Epidermal melanocyte (primary cell): ENCODE results near the gene IGF1R.
A peak's percentile ranks its signal among the peaks of the same experiment; 100 is the strongest.

ENCODE experiments used
- DNase-seq: peaks from one replicate; pipeline ENCODE4 v3.0.0; 2011; ENCODE audit warnings: low spot score; ENCODE audit not compliant: insufficient read length

Gene IGF1R

DNA sequence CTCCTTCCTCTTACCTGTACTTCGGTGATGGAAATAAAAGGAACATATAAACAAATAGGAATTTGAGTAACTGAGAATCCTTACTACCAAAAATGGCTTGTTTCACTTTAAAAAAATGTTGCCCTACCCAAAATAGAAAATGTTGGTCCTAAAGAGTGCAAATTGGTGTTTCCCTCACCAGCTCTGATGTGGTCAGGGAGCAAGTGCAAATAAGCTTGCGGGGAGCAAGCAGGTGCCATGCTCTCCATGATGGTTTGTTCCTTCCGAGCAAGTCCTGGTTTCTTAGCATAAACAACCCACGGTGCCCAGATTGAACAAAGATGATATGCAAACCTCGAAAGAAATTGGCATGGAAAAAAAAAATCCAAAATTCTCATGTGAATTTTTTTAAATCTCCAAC lies 290.5 kb downstream of the IGF1R start:
- DNase-seq, result no peak

DNA sequence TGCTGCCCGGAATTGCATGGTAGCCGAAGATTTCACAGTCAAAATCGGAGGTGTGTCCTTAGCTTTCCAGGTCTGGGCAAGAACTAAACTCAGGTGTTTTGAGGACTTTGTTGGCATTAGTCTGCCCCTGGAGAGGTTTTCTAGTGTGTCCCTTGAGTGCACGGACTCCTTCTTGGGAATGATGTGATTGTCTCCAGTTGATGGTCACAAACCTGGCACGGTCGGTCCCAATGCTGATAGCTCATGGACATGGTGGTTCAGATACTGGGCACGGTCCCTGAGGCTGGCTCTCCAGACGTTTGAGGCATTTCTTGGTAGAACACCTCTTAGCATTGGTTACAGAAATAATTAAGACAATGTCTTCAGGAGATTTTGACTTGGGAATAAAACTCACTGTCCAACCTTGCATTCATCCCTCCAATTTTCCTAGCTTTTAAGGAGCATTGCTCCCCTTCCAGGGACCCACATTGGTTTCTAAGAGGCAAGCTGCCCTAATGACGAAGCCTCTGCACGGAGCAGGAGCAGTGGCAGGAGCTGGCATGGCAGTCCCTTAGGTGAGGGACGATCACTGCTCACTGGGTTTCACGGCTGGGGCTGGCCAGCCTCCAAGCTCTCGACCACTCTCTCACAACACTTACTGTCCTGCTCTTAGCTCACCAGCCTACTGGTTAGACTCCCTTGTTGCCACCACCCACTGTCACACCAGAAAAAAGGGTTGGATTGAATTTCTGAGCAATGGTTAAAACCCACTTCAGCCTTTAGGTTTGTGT lies 291.2 kb downstream of the IGF1R start:
- DNase-seq, result no peak

DNA sequence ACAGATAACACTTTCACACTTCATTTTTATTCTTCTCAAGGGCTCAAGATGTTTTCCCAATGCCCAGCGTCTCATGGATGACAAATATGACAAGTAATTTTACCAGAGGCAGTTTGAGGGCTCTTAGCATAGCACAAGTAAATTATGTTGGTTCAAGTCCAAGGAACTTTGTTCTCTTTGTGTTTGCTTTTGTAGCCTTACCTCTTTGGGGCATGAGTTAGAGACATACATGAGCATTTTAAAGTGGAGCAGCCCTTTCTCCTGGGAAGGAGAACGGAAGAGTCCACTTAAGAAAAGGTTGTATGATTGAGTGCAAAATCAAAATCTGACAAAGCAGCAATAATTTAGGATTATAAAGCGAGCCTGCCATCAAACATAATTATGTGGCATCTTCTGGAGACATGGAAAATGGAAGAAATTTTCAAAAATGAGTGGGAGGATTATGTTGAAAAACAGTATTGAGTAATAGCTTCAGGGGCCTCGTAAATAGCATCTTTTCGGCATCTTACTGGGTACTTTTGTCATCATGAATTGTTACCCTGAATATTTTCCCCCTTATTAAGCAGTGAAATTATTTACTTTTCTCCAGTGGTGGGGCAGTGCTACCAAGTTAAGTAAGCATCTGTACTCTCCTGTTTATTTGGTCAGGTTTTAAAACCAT lies 293.4 kb downstream of the IGF1R start:
- DNase-seq, result no peak

DNA sequence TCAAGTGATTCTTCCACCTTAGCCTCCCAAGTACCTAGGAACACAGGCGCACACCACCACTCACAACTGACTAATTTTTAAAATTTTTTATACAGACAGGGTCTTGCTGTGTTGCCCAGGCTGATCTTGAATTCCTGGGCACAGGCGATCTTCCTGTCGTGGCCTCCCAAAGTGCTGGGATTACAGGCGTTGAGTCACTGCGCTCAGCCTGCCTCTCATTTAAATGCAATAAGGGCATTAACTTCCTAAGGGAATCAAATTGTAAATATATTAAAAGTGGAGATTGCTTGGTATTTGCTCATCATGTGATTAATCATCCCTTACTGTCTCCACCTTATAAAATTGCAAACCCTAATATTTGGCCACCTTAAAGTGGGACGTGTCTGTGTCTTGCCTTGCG lies 294.1 kb downstream of the IGF1R start:
- DNase-seq, result no peak

DNA sequence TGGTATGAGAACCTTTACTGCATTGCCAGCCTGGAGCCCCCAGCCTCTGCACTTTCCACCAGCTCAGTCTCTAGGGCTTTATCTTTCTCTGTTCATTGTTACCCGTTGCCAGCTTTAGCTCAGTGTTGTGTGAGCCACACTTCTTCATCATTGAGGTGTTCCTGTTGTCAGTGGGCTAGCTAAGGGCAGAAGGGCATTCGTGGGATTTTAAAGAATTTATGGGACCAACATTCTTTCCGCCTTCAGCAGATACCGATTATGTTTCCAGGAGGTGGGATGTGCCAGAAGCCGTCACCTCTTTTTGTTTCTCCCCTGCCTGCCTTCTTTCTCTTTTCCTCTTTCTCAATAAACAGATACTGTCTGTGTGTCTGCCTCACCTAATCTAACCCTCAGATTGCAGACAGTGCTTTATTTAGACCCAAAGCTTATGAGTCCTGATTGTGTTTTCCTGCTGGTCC lies 294.7 kb downstream of the IGF1R start:
- DNase-seq, result no peak

DNA sequence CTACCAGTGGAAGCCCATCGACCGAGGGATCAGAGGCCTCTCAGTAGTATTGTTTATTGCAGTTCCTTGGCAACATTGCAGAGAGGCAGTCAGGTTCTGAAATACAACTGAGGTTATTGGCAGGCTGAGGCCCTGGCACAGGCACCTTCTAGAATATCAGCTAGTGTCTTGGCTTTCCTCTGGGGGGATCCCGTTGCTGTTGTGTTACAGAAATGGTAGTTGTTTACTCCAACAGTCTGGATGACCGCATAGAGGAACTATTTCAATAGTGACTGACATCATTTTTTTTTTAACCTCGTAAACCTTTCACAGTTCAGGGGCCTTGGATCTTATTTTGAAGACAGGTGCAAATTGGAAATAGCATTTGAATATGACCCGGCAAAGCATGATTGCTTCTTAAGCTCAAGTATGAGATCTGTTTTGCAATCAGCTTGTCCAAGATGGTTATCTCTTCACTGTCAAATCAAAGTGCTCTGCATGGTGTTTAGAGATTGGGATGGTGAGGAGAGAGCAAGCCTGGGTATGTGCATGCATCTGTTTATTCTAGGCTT lies 295.3 kb downstream of the IGF1R start:
- DNase-seq, result no peak

DNA sequence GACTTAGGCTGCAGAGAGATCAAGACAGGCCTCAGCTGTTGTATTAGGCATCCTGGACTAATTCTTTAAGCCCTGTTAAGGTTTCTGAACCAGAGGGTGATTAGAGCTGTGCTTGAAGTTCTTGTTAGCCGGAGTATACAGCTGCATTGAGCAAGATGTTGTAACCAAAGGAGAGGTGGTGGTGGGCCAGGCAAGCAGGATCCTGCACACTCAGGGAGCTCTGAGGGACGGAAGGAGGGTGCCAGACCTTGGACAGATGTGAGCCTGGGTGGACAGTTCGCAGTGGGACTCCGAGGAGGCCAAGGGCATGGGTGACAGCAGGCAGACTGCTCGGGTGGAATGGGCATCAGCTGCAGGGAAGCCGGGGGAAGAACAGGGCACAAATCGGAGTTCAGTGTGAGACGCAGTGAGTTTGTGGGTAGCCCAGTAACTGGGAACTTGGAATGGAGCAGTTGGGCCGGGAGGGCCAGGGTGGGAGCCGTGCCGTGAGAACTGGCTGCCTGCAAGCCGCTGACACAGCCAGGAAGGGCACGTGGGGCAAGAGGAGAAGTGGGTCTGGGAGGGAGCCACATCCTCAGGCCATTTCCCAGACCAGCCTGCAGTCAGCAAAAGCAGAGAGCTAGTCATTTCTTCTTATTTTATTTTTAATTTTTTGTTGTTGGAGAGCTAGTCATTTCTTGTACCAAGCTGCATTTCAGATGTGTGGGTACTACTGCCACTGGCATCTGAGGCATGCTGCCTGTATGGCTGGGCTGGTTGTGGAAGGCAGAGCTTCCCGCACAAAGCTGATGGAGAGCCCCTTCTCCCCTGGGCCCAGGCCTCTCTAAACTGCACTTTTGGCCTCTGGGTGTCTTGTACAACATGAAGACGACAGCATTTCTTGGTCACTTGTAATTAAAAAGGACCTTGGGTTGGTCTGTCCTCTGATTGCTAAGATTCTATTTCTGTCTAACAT lies 298.2 kb downstream of the IGF1R start:
- DNase-seq, result peak; percentile 61

DNA sequence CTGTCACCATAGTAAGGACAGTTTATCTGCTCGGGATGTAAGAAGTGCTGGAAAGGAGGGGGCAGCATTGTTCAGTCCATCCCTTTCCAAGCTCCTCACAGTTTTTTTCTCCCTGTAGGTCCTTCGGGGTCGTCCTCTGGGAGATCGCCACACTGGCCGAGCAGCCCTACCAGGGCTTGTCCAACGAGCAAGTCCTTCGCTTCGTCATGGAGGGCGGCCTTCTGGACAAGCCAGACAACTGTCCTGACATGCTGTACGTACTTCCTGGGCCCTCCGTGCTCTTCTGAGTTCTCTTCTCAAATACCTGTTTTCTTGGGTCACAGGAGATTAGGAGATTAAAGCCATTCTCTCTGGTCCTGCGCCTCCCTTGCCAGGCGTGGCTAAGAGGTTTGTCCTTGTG lies 300.1 kb downstream of the IGF1R start:
- no peak for DNase-seq

DNA sequence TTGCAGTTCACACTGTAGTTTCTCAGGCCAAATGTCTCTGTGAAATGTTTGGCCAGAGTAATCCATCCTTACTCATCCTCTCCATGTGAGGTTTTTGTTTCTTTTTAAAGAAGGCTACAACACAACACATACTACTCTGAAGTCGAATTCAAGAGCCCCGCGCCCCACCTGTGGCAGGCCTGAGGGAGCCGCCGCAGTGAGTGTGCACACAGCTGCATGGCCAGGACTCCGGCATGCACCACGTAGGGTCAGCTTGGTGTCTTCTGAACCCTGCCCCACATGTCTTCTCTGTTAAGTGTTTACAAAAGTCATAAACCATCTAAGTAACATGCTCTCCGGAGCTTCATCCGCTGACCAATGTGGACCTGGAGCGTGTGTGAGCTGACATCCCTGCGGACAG lies 300.6 kb downstream of the IGF1R start:
- DNase-seq, result no peak

DNA sequence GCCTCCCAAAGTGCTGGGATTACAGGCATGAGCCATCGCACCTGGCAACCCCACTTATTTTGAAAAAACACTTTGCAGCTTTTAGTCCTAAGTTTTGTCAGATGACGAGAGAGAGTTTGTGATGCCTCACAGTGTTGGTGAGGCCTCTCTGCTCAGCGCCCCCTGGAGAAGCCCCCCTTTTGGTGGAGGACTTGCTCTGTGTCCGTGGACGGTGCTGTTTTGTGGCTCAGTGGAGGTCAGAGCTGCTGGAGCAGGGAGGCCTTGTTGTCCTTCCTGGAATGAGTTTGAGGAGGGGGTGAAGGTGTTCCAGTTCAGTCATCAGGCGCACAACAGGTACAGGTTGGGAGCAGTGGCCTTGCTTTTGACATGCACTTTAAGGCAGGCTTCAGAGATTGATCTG lies 301.3 kb downstream of the IGF1R start:
- no peak for DNase-seq

DNA sequence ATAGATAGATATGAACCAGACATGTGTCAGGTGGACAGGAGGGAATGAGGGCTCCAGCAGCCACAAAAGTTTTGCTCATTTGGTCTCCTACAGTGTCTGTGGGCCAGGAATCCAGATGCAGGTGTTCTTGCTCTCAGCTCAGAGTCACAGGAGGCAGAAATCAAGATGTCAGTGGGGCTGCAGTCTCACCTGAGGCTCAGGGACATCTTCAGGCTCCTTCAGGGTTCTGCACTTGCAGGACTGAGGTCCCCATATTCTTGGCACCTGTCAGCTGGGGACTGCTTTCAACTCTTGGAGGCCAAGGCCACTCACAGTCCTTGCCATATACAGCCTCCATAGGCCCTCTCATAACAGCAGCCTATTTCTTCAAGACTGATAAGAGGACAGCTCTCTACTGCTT lies 301.9 kb downstream of the IGF1R start:
- DNase-seq, result no peak

DNA sequence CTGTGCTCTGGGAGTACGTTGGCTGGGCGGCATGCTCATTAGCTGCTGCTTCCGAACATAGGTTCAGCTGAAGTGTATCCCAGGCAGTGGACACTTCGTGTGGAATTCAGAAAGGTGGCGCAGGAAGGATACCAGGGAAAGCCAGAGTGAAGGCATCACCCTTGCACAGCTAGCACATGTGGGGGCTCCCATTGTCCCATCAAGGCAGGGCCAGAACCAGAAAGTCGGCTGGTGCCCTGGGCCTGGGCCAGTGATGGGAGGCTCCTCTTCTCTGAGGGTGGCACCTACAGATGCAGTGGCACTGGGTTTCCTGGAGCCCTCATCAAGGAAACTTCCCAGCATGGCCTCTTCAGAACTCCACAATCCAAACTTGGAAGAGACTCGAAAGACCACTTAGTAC lies 302.7 kb downstream of the IGF1R start:
- no peak for DNase-seq

DNA sequence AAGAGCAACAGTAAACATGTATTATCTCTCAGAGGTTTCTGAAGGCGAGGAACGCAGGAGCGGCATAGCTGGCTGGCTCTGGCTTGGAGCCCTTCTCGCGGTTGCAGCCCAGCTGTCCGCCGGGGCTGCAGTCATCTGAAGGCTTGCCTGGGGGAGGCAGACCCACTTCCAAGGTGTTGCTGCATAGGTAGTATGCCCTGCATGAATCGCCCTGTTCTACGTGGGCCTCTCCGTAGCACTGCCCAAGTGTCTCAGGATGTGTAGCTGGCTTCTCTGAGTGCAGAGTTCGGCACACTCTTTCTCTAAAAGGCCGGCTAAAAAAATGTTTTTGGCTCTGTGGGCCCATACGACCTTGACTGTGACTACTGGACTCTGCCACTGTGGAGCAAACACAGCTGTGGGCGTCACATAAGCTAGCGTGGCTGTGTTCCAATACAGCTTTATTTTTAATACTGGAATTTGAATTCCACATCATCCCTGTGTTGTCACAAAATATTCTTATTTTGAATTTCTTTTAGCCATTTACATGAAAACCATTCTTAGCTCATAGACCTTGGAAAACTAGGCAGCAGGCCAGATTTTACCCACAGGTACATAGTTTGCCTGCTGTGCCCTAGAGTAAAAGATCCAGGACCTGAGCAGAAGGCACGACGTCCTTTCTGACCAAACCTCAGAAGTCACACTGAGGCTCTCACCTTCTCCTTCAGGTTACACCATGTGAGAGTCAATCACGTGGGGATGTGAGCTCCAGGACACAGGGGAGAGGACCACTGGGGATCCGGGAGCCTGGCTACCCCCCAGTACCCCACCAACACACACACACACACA lies 303.4 kb downstream of the IGF1R start:
- DNase-seq, result no peak

DNA sequence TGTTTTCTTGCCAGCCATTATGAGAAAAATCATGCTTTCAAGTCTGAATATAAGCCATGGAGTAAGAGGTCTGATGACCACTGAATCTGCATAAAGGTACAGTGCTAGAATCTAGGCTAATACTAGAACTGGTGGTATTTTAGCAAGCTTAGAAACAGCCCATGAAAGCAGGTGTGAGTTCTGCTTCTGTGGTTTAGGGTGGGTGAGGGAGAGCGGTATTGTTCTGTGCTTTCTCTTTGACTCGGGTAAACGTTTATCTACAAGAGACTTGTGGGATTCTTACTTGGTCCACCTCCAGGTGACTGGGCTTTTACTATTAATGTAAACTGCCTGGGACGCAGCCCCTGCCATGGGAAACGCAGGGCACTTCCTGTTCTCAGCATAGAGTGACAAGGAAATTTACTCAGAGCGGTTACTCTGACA lies 304.1 kb downstream of the IGF1R start:
- DNase-seq, result no peak

DNA sequence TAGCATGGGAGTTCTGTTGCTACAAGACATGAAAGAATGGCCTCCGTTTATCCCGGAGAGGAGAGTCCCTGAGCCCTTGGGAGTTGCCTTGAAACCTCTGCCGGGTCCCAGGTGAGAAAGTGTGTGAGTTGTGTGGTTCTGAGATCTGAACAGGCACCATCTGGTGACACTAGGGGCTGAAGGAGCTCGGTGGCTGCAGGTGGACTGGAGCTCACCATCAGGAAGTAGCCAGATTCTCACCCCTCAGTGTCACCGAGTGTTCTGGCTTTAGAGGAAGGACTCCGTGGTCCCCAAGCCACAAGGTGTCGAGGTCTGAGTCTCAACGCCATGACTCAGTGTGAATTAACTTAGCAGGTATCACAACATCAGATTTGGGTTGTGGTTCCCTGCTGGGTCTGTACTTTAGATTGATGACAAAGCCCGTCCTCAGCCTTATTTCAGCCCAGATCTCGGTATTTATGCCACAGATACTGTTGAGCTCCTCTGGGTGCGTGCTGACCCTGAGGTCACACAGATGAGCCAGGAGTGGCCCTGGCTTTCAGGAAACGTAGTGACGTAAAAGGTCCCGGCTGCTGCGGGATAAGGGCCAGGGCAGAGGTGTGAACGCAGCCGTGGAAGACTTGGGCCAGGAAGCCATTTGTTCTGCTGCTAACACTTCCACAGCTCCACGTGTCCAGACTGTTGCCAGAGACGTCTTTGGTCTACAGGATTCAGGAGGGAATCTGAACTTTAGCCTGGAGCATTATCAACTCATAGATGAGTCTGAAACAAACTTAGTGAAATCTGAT lies 304.9 kb downstream of the IGF1R start:
- DNase-seq, result no peak

DNA sequence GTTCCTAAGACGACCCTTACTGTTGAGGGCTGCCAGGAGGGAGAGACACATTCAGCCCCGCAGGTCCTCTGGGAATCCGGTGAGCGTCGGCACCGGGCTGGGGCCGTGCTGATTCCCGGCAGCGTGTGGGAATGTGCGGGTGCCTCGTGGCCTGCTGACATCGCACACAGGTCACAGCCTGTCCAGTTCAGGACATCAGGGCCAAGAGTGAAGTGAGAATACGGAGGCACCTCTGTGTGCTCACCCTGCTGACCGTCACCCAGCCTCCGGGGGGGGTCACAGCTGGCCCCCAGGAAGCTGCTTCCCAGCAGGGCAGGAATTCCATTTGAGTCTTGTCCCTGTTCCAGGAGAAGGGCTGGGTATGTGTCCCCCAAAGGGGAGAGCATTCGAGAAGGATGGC lies 305.6 kb downstream of the IGF1R start:
- no peak for DNase-seq

DNA sequence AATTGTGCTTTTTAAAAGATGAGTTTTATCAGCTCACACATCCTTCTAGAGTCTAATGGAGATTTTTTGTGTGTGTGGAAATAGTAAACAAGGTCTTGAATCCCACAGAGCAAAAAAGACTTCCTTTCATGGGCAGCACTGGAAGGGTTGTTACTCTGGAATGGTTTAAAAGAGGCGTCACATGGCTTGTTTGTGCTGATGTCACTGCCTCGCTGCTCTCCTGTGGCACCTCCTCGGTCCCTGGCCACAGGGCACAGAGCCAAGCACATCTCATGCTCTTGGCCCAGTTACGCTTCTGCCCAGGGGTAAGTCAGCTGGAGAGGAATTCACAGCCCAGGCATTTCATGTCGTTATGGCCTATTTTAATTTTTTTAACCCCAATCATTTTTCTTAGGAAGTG lies 306.1 kb downstream of the IGF1R start:
- peak; percentile 85 for DNase-seq

DNA sequence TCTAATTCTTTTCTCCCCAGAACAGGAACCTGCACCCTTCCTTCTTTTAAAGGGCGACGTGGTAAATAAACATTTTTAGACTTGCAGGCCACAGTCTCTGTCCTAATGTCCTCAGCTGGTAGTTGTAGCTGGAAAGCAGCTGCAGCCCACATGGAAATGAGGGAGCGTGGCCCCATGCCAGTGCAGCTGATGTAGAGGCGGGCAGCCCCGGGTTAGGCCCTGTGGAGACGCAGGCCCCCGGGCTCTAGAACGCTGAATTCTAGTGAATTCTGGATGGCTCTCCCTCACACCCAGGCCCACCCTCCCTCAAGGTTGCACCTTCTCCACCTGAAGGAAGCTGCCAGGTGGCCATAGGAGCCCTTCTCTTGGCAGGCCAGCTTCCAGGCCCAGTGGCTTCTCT lies 307.0 kb downstream of the IGF1R start:
- no peak for DNase-seq

DNA sequence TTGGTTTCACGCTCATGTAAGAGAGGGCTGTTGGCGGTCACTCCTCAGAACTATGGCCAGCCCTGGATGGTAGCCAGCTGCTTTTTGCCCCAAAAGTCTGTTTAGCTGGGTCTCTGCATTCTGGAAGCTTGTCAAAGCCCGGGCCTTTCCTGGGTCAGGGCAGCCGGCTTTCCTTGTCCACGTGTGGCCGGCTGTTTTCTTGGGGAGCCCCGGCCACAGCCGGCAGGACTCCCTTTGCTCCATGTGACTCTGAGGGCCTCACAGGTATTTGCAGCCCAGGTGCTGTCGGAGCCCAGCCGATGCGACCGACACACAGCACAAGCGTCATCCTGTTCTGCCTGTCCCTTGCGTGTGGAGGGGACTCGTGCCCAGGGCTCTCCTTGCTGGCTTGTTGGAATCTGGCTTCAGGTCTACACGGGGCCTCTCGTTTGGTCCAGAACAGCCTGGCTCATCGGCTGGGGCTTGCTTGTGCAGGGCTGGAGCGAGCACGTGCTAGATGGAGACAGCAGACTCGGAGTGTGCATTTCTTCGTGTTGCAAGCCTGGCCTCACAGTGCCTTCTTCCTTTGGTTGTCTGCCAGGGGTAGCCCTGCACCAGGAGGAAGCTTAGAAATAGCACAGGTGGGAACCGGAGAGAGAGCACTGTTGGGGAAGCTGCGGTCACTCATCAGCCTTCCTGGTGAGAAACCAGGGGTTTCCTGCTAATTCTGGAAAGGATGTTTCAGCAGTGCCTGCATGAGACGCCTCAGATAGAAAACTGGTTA lies 307.8 kb downstream of the IGF1R start:
- DNase-seq, result no peak
